ENCODE data around the gene CELF3.
A peak's percentile ranks its signal among the peaks of the same experiment; 100 is the strongest.

The CELF3 gene

DNA sequence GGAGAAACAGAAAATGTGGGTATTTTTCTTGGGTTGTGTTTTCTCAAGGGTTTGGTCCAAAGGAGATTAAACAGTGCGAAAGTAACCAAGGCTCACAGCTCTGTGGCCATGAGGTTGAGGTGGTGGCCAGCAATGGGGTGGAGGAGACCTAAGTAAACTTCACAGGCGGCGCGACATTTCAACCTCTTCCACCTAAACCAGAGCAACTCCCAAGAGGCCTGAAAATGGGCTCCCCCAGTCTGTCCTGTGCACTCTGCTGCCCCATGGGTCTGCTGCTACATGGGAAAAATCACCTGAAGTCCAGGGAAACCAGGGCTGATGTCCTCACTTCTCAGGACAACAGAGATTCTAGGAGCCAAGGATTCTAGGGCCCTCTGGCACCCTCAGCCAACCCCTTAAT lies 12.4 kb downstream of the CELF3 start:
- TF ChIP-seq CTCF (IDR thresholded peaks at IDR 0.05; ENCODE audit: control extremely low read depth, extremely low read depth, low read depth, missing control alignments), result no peak
- ChIA-PET CTCF (no interaction called here), POLR2A (no interaction called here)
- no peak for DNase-seq (ENCODE audit: extremely low spot score)

DNA sequence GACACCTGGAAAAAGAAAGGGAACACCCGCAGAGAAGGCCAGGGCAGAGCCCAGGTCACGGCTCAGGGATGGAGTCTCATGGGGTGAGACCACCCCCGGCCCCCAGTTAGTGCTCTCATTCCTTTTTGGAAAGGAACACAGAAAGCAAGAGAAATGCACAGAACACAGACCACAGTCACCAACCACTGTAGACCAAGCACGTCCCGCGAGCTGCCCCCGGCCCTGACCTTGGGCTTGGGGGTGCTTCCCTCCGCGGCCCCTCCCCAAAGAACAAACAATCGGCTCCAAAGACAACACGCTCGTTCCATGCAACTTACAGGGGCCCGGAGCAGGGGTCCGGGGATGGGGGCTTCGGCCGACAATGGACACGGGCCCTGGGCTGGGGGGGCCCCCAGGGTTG lies 12.8 kb downstream of the CELF3 start:
- ChIA-PET POLR2A (no interaction called here), CTCF (no interaction called here)
- TF ChIP-seq CTCF (IDR thresholded peaks at IDR 0.05; ENCODE audit: control extremely low read depth, extremely low read depth, low read depth, missing control alignments), result no peak
- no peak for DNase-seq (ENCODE audit: extremely low spot score)

DNA sequence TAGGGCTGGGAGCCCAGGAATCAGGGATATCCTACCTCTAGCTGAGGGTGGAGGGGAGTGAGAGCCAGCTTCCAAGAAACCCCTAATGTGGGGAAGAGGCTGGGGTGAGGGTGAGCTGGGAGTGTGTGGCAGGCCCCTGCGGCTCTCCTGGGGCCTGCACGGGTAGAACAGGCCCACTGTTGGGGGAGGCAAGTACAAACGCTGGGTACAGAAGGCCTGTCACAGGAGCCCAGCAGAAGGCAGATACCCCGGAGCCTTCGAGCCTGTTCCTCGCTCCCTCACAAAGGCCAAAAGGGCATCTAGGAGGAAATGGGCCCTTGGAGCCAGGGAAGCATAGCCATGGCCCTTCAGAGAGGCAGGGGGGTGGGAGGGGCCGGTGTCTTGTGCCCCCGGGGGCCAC lies 13.7 kb downstream of the CELF3 start:
- ChIA-PET POLR2A (no interaction called here), CTCF (no interaction called here)
- no peak for DNase-seq (ENCODE audit: extremely low spot score)
- no peak for TF ChIP-seq CTCF (IDR thresholded peaks at IDR 0.05; ENCODE audit: control extremely low read depth, extremely low read depth, low read depth, missing control alignments)

DNA sequence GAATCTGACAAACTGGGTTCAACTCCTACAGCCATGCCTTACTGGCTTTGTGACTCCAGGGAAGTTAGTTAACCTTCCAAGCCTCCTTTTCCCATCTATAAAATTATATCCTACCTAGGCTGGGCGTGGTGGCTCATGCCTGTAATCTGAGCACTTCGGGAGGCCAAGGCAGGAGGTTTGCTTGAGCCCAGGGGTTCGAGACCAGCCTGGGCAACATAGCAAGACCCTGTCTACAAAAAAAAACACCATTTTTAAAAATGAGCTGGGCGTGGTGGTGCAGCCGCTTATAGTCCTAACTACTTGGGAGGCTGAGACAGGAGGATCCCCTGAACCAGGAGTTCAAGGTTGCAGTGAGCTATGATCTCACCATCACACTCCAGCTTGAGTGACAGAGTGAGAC lies 15.1 kb downstream of the CELF3 start:
- ChIA-PET CTCF (no interaction called here), POLR2A (no interaction called here)

GRCh38 chr1:151693057-151693651 lies 23.4 kb downstream of the CELF3 start:
- ChIA-PET CTCF (interaction anchor here (1.0 to 1.6 kb wide), 6 partner anchors 9 to 143 kb away, joined by 3 to 4 read pairs (median 3); no protein-coding TSS in a partner anchor), POLR2A (no interaction called here)
- peak; percentile 50 for TF ChIP-seq CTCF (IDR thresholded peaks at IDR 0.05; ENCODE audit: control extremely low read depth, extremely low read depth, low read depth, missing control alignments)
- DNase-seq (ENCODE audit: extremely low spot score), result no peak

More for the DNA sequence above, 15.1 kb downstream of the CELF3 start:
- TF ChIP-seq CTCF (IDR thresholded peaks at IDR 0.05; ENCODE audit: control extremely low read depth, extremely low read depth, low read depth, missing control alignments), result no peak
- DNase-seq (ENCODE audit: extremely low spot score), result no peak

- CTCF ChIA-PET, result interaction anchor here (1.3 to 1.4 kb wide), 2 partner anchors 8 to 36 kb away, joined by 3 read pairs; no protein-coding TSS in a partner anchor
- TF ChIP-seq CTCF (IDR thresholded peaks at IDR 0.05; ENCODE audit: control extremely low read depth, extremely low read depth, low read depth, missing control alignments), result no peak
- DNase-seq (ENCODE audit: extremely low spot score), result no peak
- POLR2A ChIA-PET, result interaction anchor here (0.6 kb wide), 1 partner anchor 70 kb away, joined by 3 read pairs; no protein-coding TSS in a partner anchor
Measured at GRCh38 chr1:151692226-151692625, 24.4 kb downstream of the CELF3 start.
